DOHH2 (cell line): Measurements from ENCODE around the gene NID1.

Source experiments
- H3F3A ChIP-seq: fragments of 200-600 bp; sonication (generic), shearing (Covaris generic); 2 replicates; pipeline ENCODE4 v1.6.0; 2016; ENCODE audit warnings: antibody characterized with exemption, mild to moderate bottlenecking; ENCODE audit not compliant: control insufficient read depth, insufficient read depth
- H3K27ac ChIP-seq: fragments of 200-600 bp; sonication (generic); 2 replicates; pipeline ENCODE4 v1.5.1; 2014; ENCODE audit warnings: low read depth, mild to moderate bottlenecking, low read length, moderate library complexity
- H3K27me3 ChIP-seq: fragments of 200-600 bp; sonication (generic); 2 replicates; pipeline ENCODE4 v1.6.1; 2014; ENCODE audit warnings: mild to moderate bottlenecking, low read length, mixed read lengths; ENCODE audit not compliant: control insufficient read depth
- H3K36me3 ChIP-seq: fragments of 200-600 bp; sonication (generic); 2 replicates; pipeline ENCODE4 v1.6.1; 2014; ENCODE audit warnings: mild to moderate bottlenecking, low read length, moderate library complexity, mixed read lengths; ENCODE audit not compliant: control insufficient read depth
- H3K4me1 ChIP-seq: fragments of 200-600 bp; sonication (generic); 2 replicates; pipeline ENCODE4 v1.6.1; 2014; ENCODE audit warnings: mild to moderate bottlenecking, low read length, mixed read lengths; ENCODE audit not compliant: control insufficient read depth
- H3K4me2 ChIP-seq: fragments of 200-600 bp; sonication (generic); 2 replicates; pipeline ENCODE4 v1.6.0; 2014; ENCODE audit warnings: mild to moderate bottlenecking, low read length, moderate library complexity
- H3K4me3 ChIP-seq: fragments of 200-600 bp; sonication (generic); 2 replicates; pipeline ENCODE4 v1.5.1; 2014; ENCODE audit warnings: mild to moderate bottlenecking, low read length, mixed read lengths
- H3K79me2 ChIP-seq: fragments of 200-600 bp; sonication (generic); 2 replicates; pipeline ENCODE4 v1.6.1; 2014; ENCODE audit warnings: mild to moderate bottlenecking, low read length, mixed read lengths; ENCODE audit not compliant: control insufficient read depth
- H3K9me2 ChIP-seq: fragments of 200-600 bp; sonication (generic); replicated peaks from 2 replicates; pipeline ENCODE4 v1.6.1; 2014; ENCODE audit warnings: mild to moderate bottlenecking, low read length, mixed read lengths; ENCODE audit not compliant: control insufficient read depth
- H3K9me3 ChIP-seq: fragments of 200-600 bp; sonication (generic); 2 replicates; pipeline ENCODE4 v1.6.1; 2014; ENCODE audit warnings: antibody characterized with exemption, low read length, mixed read lengths; ENCODE audit not compliant: control insufficient read depth, insufficient read depth
- H4K20me1 ChIP-seq: fragments of 200-600 bp; sonication (generic); 2 replicates; pipeline ENCODE4 v1.6.0; 2014; ENCODE audit warnings: low read depth, mild to moderate bottlenecking, antibody characterized with exemption, low read length, moderate library complexity; ENCODE audit not compliant: control insufficient read depth, insufficient read depth
- CTCF ChIP-seq: fragments of 200-600 bp; sonication (generic); IDR thresholded peaks from one replicate; pipeline ENCODE4 v1.5.1; 2014; ENCODE audit warnings: antibody characterized with exemption, mild to moderate bottlenecking, low read depth, low read length; ENCODE audit not compliant: poor library complexity, severe bottlenecking
- EZH2phosphoT487 ChIP-seq: fragments of 200-600 bp; sonication (generic); IDR thresholded peaks from 2 replicates; pipeline ENCODE4 v1.6.1; 2017; ENCODE audit warnings: borderline replicate concordance, mild to moderate bottlenecking, antibody characterized with exemption, low read length, moderate library complexity, mixed read lengths

NID1 gene

DNA sequence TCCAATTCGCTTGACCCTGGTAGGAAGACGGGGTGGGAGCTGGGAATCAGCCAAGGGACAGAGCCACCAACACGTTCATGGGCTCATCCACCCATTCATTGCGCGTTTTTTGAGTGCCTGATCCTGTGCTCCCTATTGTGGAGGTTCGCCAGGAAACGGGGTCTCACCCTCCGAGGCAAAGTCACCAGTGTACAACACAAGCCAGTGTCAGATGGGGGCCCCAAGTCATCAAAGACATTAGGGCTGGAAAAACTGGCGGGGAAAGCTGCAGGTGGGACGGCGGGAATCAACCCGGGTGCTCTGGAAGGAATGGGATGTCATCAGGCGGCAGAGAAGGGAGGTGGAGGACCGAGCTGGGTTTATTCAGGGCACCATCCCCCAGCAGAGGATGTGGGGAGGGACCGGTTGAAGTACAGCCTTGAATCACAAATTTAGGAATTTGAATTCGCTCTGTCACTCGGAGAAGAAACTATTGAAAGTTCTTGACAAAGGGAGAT, 667 bp upstream of the NID1 start:
- no peaks in the 10 kb centered on the region for H3F3A ChIP-seq
- no peaks in the 10 kb centered on the region for H3K79me2 ChIP-seq
- H3K4me3 ChIP-seq: no peak overlapping the region
- H3K4me1 ChIP-seq: peaks cover 7% of the 10 kb centered on the region
- H3K9me2 ChIP-seq: no peaks in the 10 kb centered on the region
- H3K36me3 ChIP-seq: no peaks in the 10 kb centered on the region
- H3K27ac ChIP-seq: no peak overlapping the region
- H3K9me3 ChIP-seq: no peaks in the 10 kb centered on the region
- no peak overlapping the region for H3K4me2 ChIP-seq
- H4K20me1 ChIP-seq: no peaks in the 10 kb centered on the region
- TF ChIP-seq EZH2phosphoT487 (no peak), CTCF (no peak)
- no peaks in the 10 kb centered on the region for H3K27me3 ChIP-seq

GRCh38 chr1:236063919-236064673, 794 bp downstream of the NID1 start:
- no peaks in the 10 kb centered on the region for H3F3A ChIP-seq
- no peak for TF ChIP-seq EZH2phosphoT487
- no peak for TF ChIP-seq CTCF
- H3K4me3 ChIP-seq: no peak overlapping the region
- 0 out of 2 replicates have a peak, but pooled peaks cover 2% of the 10 kb centered on the region for H3K27me3 ChIP-seq
- no peaks in the 10 kb centered on the region for H4K20me1 ChIP-seq
- H3K36me3 ChIP-seq: no peaks in the 10 kb centered on the region
- H3K79me2 ChIP-seq: no peaks in the 10 kb centered on the region
- no peak overlapping the region for H3K4me2 ChIP-seq
- peaks cover 7% of the 10 kb centered on the region for H3K4me1 ChIP-seq
- no peaks in the 10 kb centered on the region for H3K9me3 ChIP-seq
- no peaks in the 10 kb centered on the region for H3K9me2 ChIP-seq
- no peak overlapping the region for H3K27ac ChIP-seq

DNA sequence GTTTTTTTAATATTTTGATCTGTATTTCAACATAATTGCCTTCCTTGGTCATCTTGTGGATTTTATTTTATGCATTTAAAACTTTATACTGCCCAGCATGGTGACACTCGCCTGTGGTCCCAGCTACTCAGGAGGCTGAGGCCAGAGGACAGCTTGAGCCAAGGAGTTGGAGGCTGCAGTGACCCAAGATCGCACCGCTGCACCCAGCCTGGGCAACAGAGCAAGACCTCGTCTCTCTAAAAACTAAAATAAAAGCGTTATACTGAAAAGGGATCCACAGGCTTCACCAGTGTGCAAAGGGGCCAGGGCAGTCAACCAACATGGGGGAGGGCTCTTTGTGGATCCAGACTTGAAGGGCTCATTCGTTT, 1.4 kb downstream of the NID1 start:
- no peak overlapping the region for H3K4me3 ChIP-seq
- H3K79me2 ChIP-seq: no peaks in the 10 kb centered on the region
- H3K27ac ChIP-seq: no peak overlapping the region
- peaks cover 3% of the 10 kb centered on the region; the same call in 1 of the 2 replicates for H3K27me3 ChIP-seq
- H3K9me2 ChIP-seq: no peaks in the 10 kb centered on the region
- H3K4me1 ChIP-seq: peaks cover 7% of the 10 kb centered on the region
- H3K9me3 ChIP-seq: no peaks in the 10 kb centered on the region
- no peaks in the 10 kb centered on the region for H4K20me1 ChIP-seq
- TF ChIP-seq EZH2phosphoT487: no peak
- TF ChIP-seq CTCF: no peak
- H3F3A ChIP-seq: no peaks in the 10 kb centered on the region
- H3K4me2 ChIP-seq: no peak overlapping the region
- H3K36me3 ChIP-seq: no peaks in the 10 kb centered on the region
